Naive thymus-derived CD8-positive, alpha-beta T cell (primary cell): Measurements from ENCODE around the gene TNS3. TPM values are rescaled to one million over a fixed set of nuclear protein-coding genes. Genes with fewer than 3 reads are reported as not detected.
A peak's percentile ranks its signal among the peaks of the same experiment; 100 is the strongest.

Experiments used
- ATAC-seq, 2 donors: fragments of 150-1000 bp; cut with Tn5 transposase in 1 of 2; sonication (Bioruptor Pico), chemical (Tn5 transposase) in 1 of 2; 1 replicate in 1 of 2; 2 replicates in 1 of 2; pipeline ENCODE4 v1.10.0; 2021; ENCODE audit warnings: mild to moderate bottlenecking in 2 of 2, moderate library complexity in 2 of 2
- POLR2A ChIA-PET: fragments of 350-600 bp; sonication (Branson Sonifier 250); formaldehyde crosslinking; loops from one replicate; lab custom pipeline; 2021; ENCODE audit warnings: antibody characterized with exemption; lab: Charles Lee
- DNase-seq, 10 donors: peaks; one replicate each; pipeline versions ENCODE4 v3.0.0 to v3.0.0-alpha.2; 2020 to 2022
- H3K27ac Mint-ChIP-seq, 10 donors: one replicate each; pipeline ENCODE4 v1.8.0; 2020 to 2022; ENCODE audit warnings: mild to moderate bottlenecking in 10 of 10, mixed read lengths in 10 of 10, moderate library complexity in 4 of 10, inconsistent platforms in 1 of 10
- H3K27me3 Mint-ChIP-seq, 5 donors: one replicate each; pipeline ENCODE4 v1.8.0; 2021 to 2022; ENCODE audit warnings: mixed read lengths in 5 of 5
- H3K36me3 Mint-ChIP-seq, 3 donors: one replicate each; pipeline ENCODE4 v1.8.0; 2020 to 2022; ENCODE audit warnings: mixed read lengths in 3 of 3, mild to moderate bottlenecking in 2 of 3, inconsistent platforms in 1 of 3
- H3K4me1 Mint-ChIP-seq, 4 donors: one replicate each; pipeline ENCODE4 v1.8.0; 2021 to 2022; ENCODE audit warnings: mixed read lengths in 4 of 4
- H3K4me3 Mint-ChIP-seq, 10 donors: one replicate each; pipeline ENCODE4 v1.8.0; 2020 to 2022; ENCODE audit warnings: mild to moderate bottlenecking in 10 of 10, mixed read lengths in 10 of 10, moderate library complexity in 6 of 10, inconsistent platforms in 1 of 10
- H3K9me3 Mint-ChIP-seq, 9 donors: one replicate each; pipeline ENCODE4 v1.8.0; 2020 to 2022; ENCODE audit warnings: mixed read lengths in 9 of 9, mild to moderate bottlenecking in 3 of 9, inconsistent platforms in 1 of 9, moderate library complexity in 1 of 9
- polyA plus RNA-seq, 3 donors: library from polyadenylated mRNA; unstranded; fragments of 300-500 nt; fragmentation: Illumina TruSeq; gene quantifications; one replicate each; pipeline ENCODE4 v1.2.3, GENCODE V29; 2021
- total RNA-seq, 8 experiments: library from RNA in 2 of 8; stranded (reverse) in 2 of 8; gene quantifications; one replicate each; pipeline ENCODE4 v1.2.3 and lab custom pipeline; 2021 to 2026

Gene TNS3
- total and polyA plus RNA-seq, 5 experiments from 2014 or later: 1.2 to 1.6 TPM; not detected in 3

- Mint-ChIP-seq H3K4me1 (peaks cover 0 to 3% (median under 1%) of the 10 kb centered on the region in 4 donors), H3K36me3 (no peaks in the 10 kb centered on the region), H3K4me3 (no peak overlapping the region), H3K9me3 (peaks cover 0 to 17% (median 4%) of the 10 kb centered on the region in 9 donors), H3K27me3 (no peaks in the 10 kb centered on the region), H3K27ac (no peak overlapping the region)
- POLR2A ChIA-PET: no interaction called here
- no peak for DNase-seq
- ATAC-seq: no peak
These were observed 162.4 kb downstream of the TNS3 start for GRCh38 chr7:47419471-47419870.

GRCh38 chr7:47418601-47419309 is 163.2 kb downstream of the TNS3 start:
- DNase-seq (no peak), ATAC-seq (no peak)
- H3K4me3 Mint-ChIP-seq: no peak overlapping the region
- POLR2A ChIA-PET: no interaction called here
- peaks cover 0 to 17% (median 4%) of the 10 kb centered on the region in 9 donors for H3K9me3 Mint-ChIP-seq
- peaks cover 0 to 3% (median under 1%) of the 10 kb centered on the region in 4 donors for H3K4me1 Mint-ChIP-seq
- no peaks in the 10 kb centered on the region for H3K27me3 Mint-ChIP-seq
- no peaks in the 10 kb centered on the region for H3K36me3 Mint-ChIP-seq
- H3K27ac Mint-ChIP-seq: peak overlapping the region in 1 of 10 donors; percentile 38

- ATAC-seq: no peak
- no peaks in the 10 kb centered on the region for H3K27me3 Mint-ChIP-seq
- H3K36me3 Mint-ChIP-seq: no peaks in the 10 kb centered on the region
- H3K4me3 Mint-ChIP-seq: no peak overlapping the region
- peaks cover 0 to 3% (median under 1%) of the 10 kb centered on the region in 4 donors for H3K4me1 Mint-ChIP-seq
- H3K27ac Mint-ChIP-seq: no peak overlapping the region
- peak in 1 of 10 donors; percentile 50 for DNase-seq
- peaks cover 0 to 17% (median 4%) of the 10 kb centered on the region in 9 donors for H3K9me3 Mint-ChIP-seq
- POLR2A ChIA-PET: no interaction called here
These were observed 165.1 kb downstream of the TNS3 start for GRCh38 chr7:47416492-47417480.

GRCh38 chr7:47415318-47416212 is 166.3 kb downstream of the TNS3 start:
- POLR2A ChIA-PET: no interaction called here
- no peak overlapping the region for H3K4me3 Mint-ChIP-seq
- DNase-seq (no peak), ATAC-seq (no peak)
- peaks cover 0 to 3% (median under 1%) of the 10 kb centered on the region in 4 donors for H3K4me1 Mint-ChIP-seq
- H3K9me3 Mint-ChIP-seq: peaks cover 0 to 17% (median 4%) of the 10 kb centered on the region in 9 donors
- no peaks in the 10 kb centered on the region for H3K27me3 Mint-ChIP-seq
- peak overlapping the region in 1 of 10 donors; percentile 57 for H3K27ac Mint-ChIP-seq
- no peaks in the 10 kb centered on the region for H3K36me3 Mint-ChIP-seq

- no peak overlapping the region for H3K4me3 Mint-ChIP-seq
- H3K4me1 Mint-ChIP-seq: peaks cover 0 to 3% (median under 1%) of the 10 kb centered on the region in 4 donors
- no peaks in the 10 kb centered on the region for H3K27me3 Mint-ChIP-seq
- ATAC-seq (no peak), DNase-seq (no peak)
- no peak overlapping the region for H3K27ac Mint-ChIP-seq
- peaks cover 0 to 9% (median 0%) of the 10 kb centered on the region in 9 donors for H3K9me3 Mint-ChIP-seq
- H3K36me3 Mint-ChIP-seq: no peaks in the 10 kb centered on the region
- POLR2A ChIA-PET: no interaction called here
These were observed 167.3 kb downstream of the TNS3 start for GRCh38 chr7:47414342-47415317.

GRCh38 chr7:47413526-47414341 is 168.2 kb downstream of the TNS3 start:
- Mint-ChIP-seq H3K27ac (no peak overlapping the region), H3K4me1 (peaks cover 0 to 4% (median 0%) of the 10 kb centered on the region in 4 donors), H3K9me3 (no peaks in the 10 kb centered on the region), H3K27me3 (no peaks in the 10 kb centered on the region), H3K36me3 (no peaks in the 10 kb centered on the region), H3K4me3 (no peak overlapping the region)
- ATAC-seq (no peak), DNase-seq (no peak)
- POLR2A ChIA-PET: no interaction called here

GRCh38 chr7:47411901-47412300 is 170.0 kb downstream of the TNS3 start:
- peaks cover 1 to 10% (median 6%) of the 10 kb centered on the region in 4 donors for H3K4me1 Mint-ChIP-seq
- H3K4me3 Mint-ChIP-seq: no peak overlapping the region
- H3K27me3 Mint-ChIP-seq: no peaks in the 10 kb centered on the region
- no peaks in the 10 kb centered on the region for H3K9me3 Mint-ChIP-seq
- no peaks in the 10 kb centered on the region for H3K36me3 Mint-ChIP-seq
- DNase-seq (no peak), ATAC-seq (no peak)
- no peak overlapping the region for H3K27ac Mint-ChIP-seq
- POLR2A ChIA-PET: no interaction called here

- H3K9me3 Mint-ChIP-seq: no peaks in the 10 kb centered on the region
- no peak for DNase-seq
- POLR2A ChIA-PET: no interaction called here
These were observed 170.5 kb downstream of the TNS3 start for GRCh38 chr7:47411281-47411869.

GRCh38 chr7:47408675-47409074 is 173.2 kb downstream of the TNS3 start:
- no peaks in the 10 kb centered on the region for H3K36me3 Mint-ChIP-seq
- DNase-seq: no peak
- no peaks in the 10 kb centered on the region for H3K9me3 Mint-ChIP-seq
- POLR2A ChIA-PET: no interaction called here
- no peak for ATAC-seq
- no peak overlapping the region for H3K4me3 Mint-ChIP-seq
- peaks cover 7 to 21% (median 12%) of the 10 kb centered on the region in 4 donors for H3K4me1 Mint-ChIP-seq
- H3K27me3 Mint-ChIP-seq: no peaks in the 10 kb centered on the region
- peak overlapping the region in 1 of 10 donors; percentile 57 for H3K27ac Mint-ChIP-seq

More at GRCh38 chr7:47411281-47411869, 170.5 kb downstream of the TNS3 start:
- H3K36me3 Mint-ChIP-seq: no peaks in the 10 kb centered on the region
- no peak overlapping the region for H3K4me3 Mint-ChIP-seq
- ATAC-seq: no peak
- H3K27ac Mint-ChIP-seq: no peak overlapping the region
- H3K4me1 Mint-ChIP-seq: peaks cover 1 to 10% (median 7%) of the 10 kb centered on the region in 4 donors
- H3K27me3 Mint-ChIP-seq: no peaks in the 10 kb centered on the region

GRCh38 chr7:47407821-47408674 is 173.9 kb downstream of the TNS3 start:
- H3K27ac Mint-ChIP-seq: peak overlapping the region in 2 of 10 donors; percentile 41 to 69
- POLR2A ChIA-PET: no interaction called here
- DNase-seq (no peak), ATAC-seq (no peak)
- no peaks in the 10 kb centered on the region for H3K9me3 Mint-ChIP-seq
- peaks cover 12 to 27% (median 18%) of the 10 kb centered on the region in 4 donors for H3K4me1 Mint-ChIP-seq
- no peak overlapping the region for H3K4me3 Mint-ChIP-seq
- no peaks in the 10 kb centered on the region for H3K27me3 Mint-ChIP-seq
- H3K36me3 Mint-ChIP-seq: no peaks in the 10 kb centered on the region
